Measurements from ENCODE around the gene RGS21.

Gene RGS21

GRCh38 chr1:192379554-192379953 lies 62.8 kb downstream of the RGS21 start:
- no peak for DNase-seq

DNA sequence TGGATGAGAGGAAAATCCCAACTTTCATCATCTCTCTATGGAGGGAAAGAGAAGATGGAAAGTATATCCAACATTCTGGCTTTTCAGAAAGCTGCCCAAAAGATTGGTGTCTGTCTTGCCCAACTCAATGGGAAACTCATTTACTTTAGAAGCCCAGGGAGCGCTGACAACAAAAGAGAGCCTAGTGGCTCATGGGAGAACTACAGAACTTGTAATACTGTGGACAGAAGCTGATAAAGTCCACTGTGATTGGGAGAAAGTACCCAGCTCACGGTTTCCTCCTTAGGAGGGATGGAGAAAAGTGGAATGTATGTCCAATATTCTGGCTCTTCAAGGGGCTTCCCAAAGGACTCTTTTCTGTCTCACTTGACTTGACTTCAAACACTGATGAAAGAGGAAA lies 66.0 kb downstream of the RGS21 start:
- no peak for DNase-seq

DNA sequence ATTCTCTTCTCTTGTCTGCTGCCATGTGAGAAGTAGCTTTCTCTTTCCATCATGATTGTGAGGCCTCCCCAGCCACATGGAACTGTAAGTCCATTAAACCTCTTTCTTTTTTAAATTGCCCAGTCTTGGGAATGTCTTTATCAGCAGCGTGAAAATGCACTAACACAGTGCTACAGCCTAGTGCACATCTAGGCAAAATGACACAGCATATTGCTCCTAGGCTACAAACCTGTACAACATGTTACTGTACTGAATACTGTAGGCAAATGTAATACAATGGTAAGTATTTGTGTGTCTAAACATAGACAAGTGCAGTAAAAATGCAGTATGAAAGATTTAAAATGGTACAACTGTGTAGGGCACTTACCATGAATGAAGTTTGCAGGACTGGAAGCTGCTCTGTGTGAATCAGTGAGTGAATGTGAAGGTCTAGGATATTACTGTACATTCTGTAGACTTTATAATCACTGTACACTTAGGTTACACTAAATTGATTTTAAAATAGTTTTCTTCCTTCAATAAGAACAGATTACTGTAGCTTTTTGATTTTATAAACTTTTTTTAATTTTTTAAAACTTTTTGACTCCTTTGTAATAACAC lies 69.4 kb downstream of the RGS21 start:
- DNase-seq = no peak

DNA sequence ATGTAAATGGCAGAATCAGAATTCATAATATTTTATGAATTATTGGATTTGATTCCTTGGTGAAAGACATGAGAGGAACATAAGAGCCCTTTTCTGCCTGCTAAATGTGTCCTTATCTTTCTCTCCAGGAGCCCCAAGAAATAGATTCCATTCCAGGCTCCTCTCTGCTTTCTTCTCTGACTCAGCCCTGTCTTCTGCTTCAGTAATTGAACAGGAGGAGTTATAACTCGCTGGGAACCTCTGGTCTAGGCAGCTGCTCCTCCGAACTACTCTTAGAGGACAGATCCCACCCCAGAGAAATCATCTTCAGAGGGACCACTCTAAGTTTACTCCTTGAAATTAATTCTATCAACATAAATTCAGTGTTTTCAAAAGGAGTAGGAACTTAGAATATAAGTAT lies 78.4 kb downstream of the RGS21 start:
- no peak for DNase-seq

DNA sequence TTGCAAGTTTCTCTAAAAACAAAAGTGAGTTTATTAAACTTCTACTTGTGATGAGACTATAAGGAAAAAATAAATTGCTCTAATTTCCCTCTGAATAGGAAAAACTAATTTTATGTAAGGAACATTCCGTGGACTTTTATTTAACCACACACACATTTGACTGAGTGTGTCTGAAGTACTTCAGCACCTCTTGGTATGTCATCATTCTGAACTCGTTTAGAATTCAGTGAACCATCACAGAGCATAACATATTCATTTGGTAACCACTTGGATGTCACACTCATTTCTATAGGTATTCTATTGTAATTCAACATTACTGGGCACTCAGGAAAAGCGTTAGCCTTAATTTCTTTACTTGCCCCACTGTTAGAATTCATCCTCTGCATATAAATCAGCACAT lies 79.1 kb downstream of the RGS21 start:
- no peak for DNase-seq

GRCh38 chr1:192399161-192399560 lies 82.4 kb downstream of the RGS21 start:
- DNase-seq = no peak

GRCh38 chr1:192401825-192402224 lies 85.0 kb downstream of the RGS21 start:
- DNase-seq = no peak

GRCh38 chr1:192402571-192402970 lies 85.8 kb downstream of the RGS21 start:
- DNase-seq = no peak

- no peak for DNase-seq
Observed at GRCh38 chr1:192407206-192407605, 90.4 kb downstream of the RGS21 start.
